ENCODE data around the gene FAM83G.

DNA sequence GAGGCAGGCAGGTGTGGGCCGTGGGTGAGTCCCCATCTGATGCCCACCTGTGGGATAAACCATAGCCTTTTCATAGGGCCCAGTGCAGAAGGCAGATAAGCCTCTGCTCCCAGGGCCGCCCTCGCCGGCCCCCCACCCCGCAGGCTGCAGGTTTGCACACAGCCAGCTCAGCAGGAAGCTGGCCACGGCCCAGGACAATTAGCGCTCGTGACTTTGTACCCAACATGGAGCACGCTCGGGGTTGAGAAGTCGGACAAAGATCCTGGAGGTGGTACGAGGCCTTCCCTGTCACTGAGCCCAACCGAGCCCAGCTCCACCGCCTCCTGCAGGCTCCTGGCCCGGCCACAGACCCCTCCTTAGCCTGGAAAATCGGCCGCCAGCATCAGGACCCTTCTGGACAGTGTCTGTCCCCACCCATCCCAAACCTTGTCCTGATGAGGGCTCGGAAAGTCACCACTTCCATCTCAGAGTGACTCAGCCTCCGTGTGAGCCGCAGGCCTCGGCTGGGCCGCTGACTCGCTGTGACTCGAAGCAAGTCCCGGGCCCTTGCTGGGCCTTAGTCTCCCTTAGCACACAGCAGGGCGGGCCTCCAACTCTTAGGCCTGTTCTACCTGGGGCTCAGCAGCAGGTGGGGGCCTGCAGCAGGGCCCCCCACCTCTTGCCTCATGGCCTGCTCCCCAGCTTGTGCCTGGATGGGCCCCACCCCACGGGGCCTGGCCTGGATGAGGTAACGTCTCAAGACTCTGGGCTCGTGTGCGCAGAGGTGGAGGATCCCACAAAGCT lies 22.7 kb downstream of the FAM83G start:
- TF ChIP-seq, protein P1, sequence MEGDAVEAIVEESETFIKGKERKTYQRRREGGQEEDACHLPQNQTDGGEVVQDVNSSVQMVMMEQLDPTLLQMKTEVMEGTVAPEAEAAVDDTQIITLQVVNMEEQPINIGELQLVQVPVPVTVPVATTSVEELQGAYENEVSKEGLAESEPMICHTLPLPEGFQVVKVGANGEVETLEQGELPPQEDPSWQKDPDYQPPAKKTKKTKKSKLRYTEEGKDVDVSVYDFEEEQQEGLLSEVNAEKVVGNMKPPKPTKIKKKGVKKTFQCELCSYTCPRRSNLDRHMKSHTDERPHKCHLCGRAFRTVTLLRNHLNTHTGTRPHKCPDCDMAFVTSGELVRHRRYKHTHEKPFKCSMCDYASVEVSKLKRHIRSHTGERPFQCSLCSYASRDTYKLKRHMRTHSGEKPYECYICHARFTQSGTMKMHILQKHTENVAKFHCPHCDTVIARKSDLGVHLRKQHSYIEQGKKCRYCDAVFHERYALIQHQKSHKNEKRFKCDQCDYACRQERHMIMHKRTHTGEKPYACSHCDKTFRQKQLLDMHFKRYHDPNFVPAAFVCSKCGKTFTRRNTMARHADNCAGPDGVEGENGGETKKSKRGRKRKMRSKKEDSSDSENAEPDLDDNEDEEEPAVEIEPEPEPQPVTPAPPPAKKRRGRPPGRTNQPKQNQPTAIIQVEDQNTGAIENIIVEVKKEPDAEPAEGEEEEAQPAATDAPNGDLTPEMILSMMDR (IDR thresholded peaks at IDR 0.05) = no peak
- TF ChIP-seq POLR2AphosphoS5 (IDR thresholded peaks at IDR 0.05) (peak in 2 of 3 donors; percentile 61 to 68), POLR2A (IDR thresholded peaks at IDR 0.05) (no peak)
